Kidney glomerular epithelial cell (primary cell): ENCODE results near the gene RCOR3.
"Not testable (repeated sequence)": the region's sequence is repeated elsewhere in the genome, so short reads cannot be mapped to it uniquely, and the experiment has no call there.

Experiments
- DNase-seq: peaks from one replicate; lab custom pipeline; 2025; lab: John Stamatoyannopoulos, UW

RCOR3 gene

GRCh38 chr1:211260141-211261107, 1.3 kb downstream of the RCOR3 start:
- peak; percentile 40 for DNase-seq

GRCh38 chr1:211261229-211261628, 2.1 kb downstream of the RCOR3 start:
- DNase-seq = no peak

- DNase-seq = not testable (repeated sequence)
Measured at GRCh38 chr1:211263022-211263421, 3.9 kb downstream of the RCOR3 start.

- DNase-seq = no peak
Measured at GRCh38 chr1:211267204-211267857, 8.2 kb downstream of the RCOR3 start.

GRCh38 chr1:211279340-211279739, 20.2 kb downstream of the RCOR3 start:
- no peak for DNase-seq

GRCh38 chr1:211280910-211281309, 21.7 kb downstream of the RCOR3 start:
- DNase-seq = no peak

GRCh38 chr1:211281320-211282022, 22.3 kb downstream of the RCOR3 start:
- peak; percentile 55 for DNase-seq

GRCh38 chr1:211282023-211282373, 22.8 kb downstream of the RCOR3 start:
- DNase-seq = no peak

GRCh38 chr1:211285196-211285595, 26.0 kb downstream of the RCOR3 start:
- DNase-seq = no peak

GRCh38 chr1:211287218-211287617, 28.1 kb downstream of the RCOR3 start:
- no peak for DNase-seq

- no peak for DNase-seq
Measured at GRCh38 chr1:211292411-211292810, 33.2 kb downstream of the RCOR3 start.

GRCh38 chr1:211296396-211296795, 37.2 kb downstream of the RCOR3 start:
- no peak for DNase-seq

GRCh38 chr1:211305044-211305443, 45.9 kb downstream of the RCOR3 start:
- DNase-seq = no peak

- DNase-seq = no peak
Measured at GRCh38 chr1:211309617-211310016, 50.5 kb downstream of the RCOR3 start.

GRCh38 chr1:211313392-211313791, 54.2 kb downstream of the RCOR3 start:
- DNase-seq = no peak

- no peak for DNase-seq
Measured at GRCh38 chr1:211318576-211319280, 59.6 kb downstream of the RCOR3 start.

- DNase-seq = no peak
Measured at GRCh38 chr1:211319892-211320291, 60.7 kb downstream of the RCOR3 start.

GRCh38 chr1:211320980-211321379, 61.8 kb downstream of the RCOR3 start:
- DNase-seq = no peak

- not testable (repeated sequence) for DNase-seq
Measured at GRCh38 chr1:211321646-211322045, 62.5 kb downstream of the RCOR3 start.

GRCh38 chr1:211323156-211324063, 64.2 kb downstream of the RCOR3 start:
- DNase-seq = peak; percentile 80
